Erythroblast (primary cell): ENCODE data around the gene PLCH2.

Experiments used
- GATA1 ChIP-seq: IDR thresholded peaks from 2 replicates; pipeline ENCODE4 v1.6.1; 2011; ENCODE audit warnings: low read depth, mild to moderate bottlenecking, control low read depth, low read length, moderate library complexity
- POLR2A ChIP-seq: IDR thresholded peaks from 2 replicates; pipeline ENCODE4 v1.6.1; 2011; ENCODE audit warnings: mild to moderate bottlenecking, low read length

DNA sequence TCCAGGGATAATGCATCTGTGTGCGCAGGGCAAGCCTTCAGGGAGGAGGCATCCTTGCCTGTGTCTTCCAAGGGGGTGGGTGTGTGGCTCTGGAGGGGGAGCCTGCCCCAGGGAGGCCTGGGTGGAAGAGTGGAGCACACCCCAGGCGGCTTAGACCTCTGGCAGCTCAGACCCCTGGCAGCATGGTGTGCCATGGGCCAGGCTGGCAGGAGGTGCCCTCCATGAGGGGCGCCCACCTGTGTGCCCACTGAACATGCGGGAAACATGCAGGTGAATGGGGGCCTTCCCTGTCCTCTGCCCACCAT lies 51.4 kb downstream of the PLCH2 start:
- TF ChIP-seq POLR2A (no peak), GATA1 (no peak)
